IMR-90 (cell line): ENCODE data around the gene SH3TC1. TPM values are rescaled to one million over a fixed set of nuclear protein-coding genes. Genes with fewer than 3 reads are reported as not detected.

Source experiments
- ATAC-seq: fragments of 200-7000 bp; cut with Tn5 transposase; 2 replicates; pipeline ENCODE4 v1.9.1; 2020; ENCODE audit warnings: low read depth, mild to moderate bottlenecking, moderate library complexity
- BruUV-seq: library from RNA; stranded (reverse); fragments of 400-500 nt; replicated peaks from 2 replicates; lab custom pipeline; 2021; lab: Mats Ljungman, UMichigan
- CTCF ChIA-PET: fragments of 300-600 bp; formaldehyde crosslinking; extraction: SDS; loops from one replicate; lab custom pipeline; 2021; ENCODE audit warnings: antibody characterized with exemption; lab: Yijun Ruan, JAX
- POLR2A ChIA-PET: fragments of 300-600 bp; sonication (Branson Sonifier 250); formaldehyde crosslinking; loops from one replicate; lab custom pipeline; 2022; ENCODE audit warnings: antibody characterized with exemption; ENCODE audit not compliant: unreplicated experiment; lab: Charles Lee
- DNase-seq: peaks from one replicate; pipeline ENCODE4 v3.0.0; 2013
- H2AFZ ChIP-seq: replicated peaks from 2 replicates; pipeline ENCODE3; 2013; ENCODE audit warnings: low read length, mild to moderate bottlenecking; ENCODE audit not compliant: poor library complexity
- H2AK5ac ChIP-seq: 2 replicates; pipeline ENCODE4 v1.6.1; 2013; ENCODE audit warnings: low read depth, low read length, inconsistent platforms
- H2AK9ac ChIP-seq: replicated peaks from 2 replicates; pipeline ENCODE3; 2013; ENCODE audit warnings: mild to moderate bottlenecking, low read depth, low read length, moderate library complexity; ENCODE audit not compliant: poor library complexity
- H2BK120ac ChIP-seq: 2 replicates; pipeline ENCODE4 v1.6.1; 2013; ENCODE audit warnings: low read depth, low read length, inconsistent platforms
- H2BK15ac ChIP-seq: 3 replicates; pipeline ENCODE4 v1.6.1; 2013; ENCODE audit warnings: low read depth, low read length, inconsistent platforms
- H2BK20ac ChIP-seq: 2 replicates; pipeline ENCODE4 v1.6.1; 2013; ENCODE audit warnings: low read depth, mild to moderate bottlenecking, inconsistent platforms, low read length, moderate library complexity
- H2BK5ac ChIP-seq: 2 replicates; pipeline ENCODE4 v1.6.1; 2013; ENCODE audit warnings: mild to moderate bottlenecking, low read depth, low read length, inconsistent platforms; ENCODE audit not compliant: poor library complexity, severe bottlenecking
- H3K14ac ChIP-seq: replicated peaks from 2 replicates; pipeline ENCODE4 v1.6.1; 2013; ENCODE audit warnings: low read depth, low read length, inconsistent platforms
- H3K18ac ChIP-seq: 2 replicates; pipeline ENCODE4 v1.6.1; 2013; ENCODE audit warnings: low read depth, low read length, control low read depth
- H3K23ac ChIP-seq: 2 replicates; pipeline ENCODE4 v1.6.1; 2013; ENCODE audit warnings: low read depth, low read length, inconsistent platforms
- H3K27ac ChIP-seq: 2 replicates; pipeline ENCODE4 v1.5.1; 2013; ENCODE audit warnings: mild to moderate bottlenecking, control low read depth, low read length; ENCODE audit not compliant: insufficient read depth
- H3K27me3 ChIP-seq: 2 replicates; pipeline ENCODE4 v1.6.1; 2013; ENCODE audit warnings: low read length; ENCODE audit not compliant: control insufficient read depth, insufficient read depth
- H3K36me3 ChIP-seq: 2 replicates; pipeline ENCODE4 v1.6.1; 2013; ENCODE audit warnings: low read length, mixed read lengths; ENCODE audit not compliant: control insufficient read depth, insufficient read depth
- H3K4ac ChIP-seq: 2 replicates; pipeline ENCODE4 v1.6.1; 2013; ENCODE audit warnings: low read depth, low read length, inconsistent platforms
- H3K4me1 ChIP-seq: 2 replicates; pipeline ENCODE4 v1.6.1; 2013; ENCODE audit warnings: low read length, mixed read lengths; ENCODE audit not compliant: control insufficient read depth, insufficient read depth
- H3K4me2 ChIP-seq: 2 replicates; pipeline ENCODE4 v1.6.1; 2013; ENCODE audit warnings: low read depth, mild to moderate bottlenecking, control low read depth, low read length, moderate library complexity
- H3K4me3 ChIP-seq: 2 replicates; pipeline ENCODE4 v1.5.1; 2013; ENCODE audit warnings: low read depth, mild to moderate bottlenecking, control low read depth, low read length, moderate library complexity; ENCODE audit not compliant: insufficient read depth
- H3K56ac ChIP-seq: 2 replicates; pipeline ENCODE4 v1.6.1; 2013; ENCODE audit warnings: low read length, inconsistent platforms; ENCODE audit not compliant: insufficient read depth; ENCODE audit errors: extremely low read depth
- H3K79me1 ChIP-seq, 2 experiments: 2 replicates each; pipeline ENCODE4 v1.6.1; 2013; ENCODE audit warnings: low read length in 2 of 2, inconsistent platforms in 1 of 2, low read depth in 1 of 2
- H3K9ac ChIP-seq: 2 replicates; pipeline ENCODE4 v1.6.1; 2013; ENCODE audit warnings: low read depth, low read length, control low read depth
- H3K9me1 ChIP-seq: 2 replicates; pipeline ENCODE4 v1.6.1; 2013; ENCODE audit warnings: low read length, inconsistent platforms; ENCODE audit not compliant: insufficient read depth
- H3K9me3 ChIP-seq: 2 replicates; pipeline ENCODE4 v1.6.1; 2013; ENCODE audit warnings: low read length; ENCODE audit not compliant: control insufficient read depth, insufficient read depth
- H4K20me1 ChIP-seq: 2 replicates; pipeline ENCODE4 v1.6.1; 2013; ENCODE audit warnings: low read length, inconsistent platforms; ENCODE audit not compliant: insufficient read depth
- H4K5ac ChIP-seq: 2 replicates; pipeline ENCODE4 v1.6.1; 2013; ENCODE audit warnings: mild to moderate bottlenecking, low read depth, low read length, control low read depth
- H4K8ac ChIP-seq, 2 experiments: 2 replicates each; pipeline ENCODE4 v1.6.1; 2013; ENCODE audit warnings: low read depth in 2 of 2, low read length in 2 of 2, control low read depth in 1 of 2, inconsistent platforms in 1 of 2
- H4K91ac ChIP-seq: 2 replicates; pipeline ENCODE4 v1.6.1; 2013; ENCODE audit warnings: low read depth, low read length, inconsistent platforms; ENCODE audit not compliant: insufficient read depth
- BHLHE40 ChIP-seq: fragments of 150-350 bp; IDR thresholded peaks from 2 replicates; pipeline ENCODE4 v1.6.1; 2016; ENCODE audit warnings: mild to moderate bottlenecking, low read depth, low read length
- CEBPB ChIP-seq: IDR thresholded peaks from 2 replicates; pipeline ENCODE4 v1.6.1; 2012; ENCODE audit warnings: low read depth, low read length, improper control_type of control experiment
- CHD1 ChIP-seq: IDR thresholded peaks from 2 replicates; pipeline ENCODE4 v1.6.1; 2012; ENCODE audit warnings: low read depth, low read length, improper control_type of control experiment
- CTCF ChIP-seq: conservative IDR thresholded peaks from 2 replicates; pipeline ENCODE4 v1.5.1; 2012; ENCODE audit warnings: mild to moderate bottlenecking, low read depth, low read length, improper control_type of control experiment
- ELK1 ChIP-seq: fragments of 150-350 bp; IDR thresholded peaks from 2 replicates; pipeline ENCODE4 v1.6.1; 2016; ENCODE audit warnings: low read depth, mild to moderate bottlenecking, low read length, moderate library complexity, borderline replicate concordance
- FOS ChIP-seq: fragments of 150-350 bp; IDR thresholded peaks from 2 replicates; pipeline ENCODE4 v1.6.1; 2016; ENCODE audit warnings: low read depth, low read length
- MAFK ChIP-seq: IDR thresholded peaks from 2 replicates; pipeline ENCODE4 v1.6.1; 2012; ENCODE audit warnings: low read depth, low read length, improper control_type of control experiment
- MAZ ChIP-seq: IDR thresholded peaks from 2 replicates; pipeline ENCODE4 v1.6.1; 2012; ENCODE audit warnings: low read depth, mild to moderate bottlenecking, low read length, improper control_type of control experiment, moderate library complexity, borderline replicate concordance
- MXI1 ChIP-seq: IDR thresholded peaks from 2 replicates; pipeline ENCODE4 v1.6.1; 2012; ENCODE audit warnings: low read depth, mild to moderate bottlenecking, low read length, moderate library complexity, borderline replicate concordance
- NFE2L2 ChIP-seq: fragments of 150-350 bp; IDR thresholded peaks from 2 replicates; pipeline ENCODE4 v1.6.1; 2016; ENCODE audit warnings: low read depth, mild to moderate bottlenecking, low read length
- POLR2A ChIP-seq: IDR thresholded peaks from 2 replicates; pipeline ENCODE4 v1.6.1; 2012; ENCODE audit warnings: mild to moderate bottlenecking, low read depth, low read length
- RAD21 ChIP-seq: IDR thresholded peaks from 2 replicates; pipeline ENCODE4 v1.6.1; 2012; ENCODE audit warnings: low read length, improper control_type of control experiment
- RCOR1 ChIP-seq: IDR thresholded peaks from 2 replicates; pipeline ENCODE4 v1.6.1; 2012; ENCODE audit warnings: mild to moderate bottlenecking, low read length, improper control_type of control experiment; ENCODE audit not compliant: insufficient replicate concordance
- RFX5 ChIP-seq: IDR thresholded peaks from 2 replicates; pipeline ENCODE4 v1.8.0; 2012; ENCODE audit warnings: low read depth, mild to moderate bottlenecking, low read length, moderate library complexity
- SMC3 ChIP-seq: fragments of 150-350 bp; IDR thresholded peaks from 2 replicates; pipeline ENCODE4 v1.6.1; 2016; ENCODE audit warnings: low read depth, mild to moderate bottlenecking, antibody characterized with exemption, low read length, moderate library complexity
- USF2 ChIP-seq: fragments of 150-350 bp; IDR thresholded peaks from 2 replicates; pipeline ENCODE4 v1.6.1; 2017; ENCODE audit warnings: mild to moderate bottlenecking, antibody characterized with exemption, low read length, low read depth
- WGBS, 2 experiments: methylation state at CpG; one replicate each; pipeline versions ENCODE4 v1.1.5 to v1.1.7; 2013; ENCODE audit warnings: missing lambda C conversion rate in 2 of 2; ENCODE audit not compliant: insufficient read length in 1 of 2; ENCODE audit errors: extremely low coverage in 2 of 2; 5-methylcytosine and 5-hydroxymethylcytosine counted together
- dilution Hi-C: fragments of 300-500 bp; cut with HindIII; formaldehyde crosslinking; loops from one replicate; pipeline ENCODE4 v1.14.3; 2018; ENCODE audit warnings: low sequenced_read_pairs; ENCODE audit not compliant: unreplicated experiment
- in situ Hi-C: fragments of 300-500 bp; cut with MboI; formaldehyde crosslinking; loops from 3 replicates; pipeline ENCODE4 v1.14.3; 2019; ENCODE audit warnings: low sequenced_read_pairs, inconsistent platforms, mixed read lengths
- intact Hi-C: fragments of 100-400 bp; cut with micrococcal nuclease; formaldehyde crosslinking; loops from 2 replicates; pipeline ENCODE4 v1.10.0; 2022
- polyA plus RNA-seq, 3 experiments: library from polyadenylated mRNA; depleted of rRNA; stranded (reverse); fragments of >200 nt; gene quantifications; 2 replicates each; pipeline ENCODE4 v1.2.3, GENCODE V29; 2012; ENCODE audit warnings: low replicate concordance in 1 of 3
- total RNA-seq: library from RNA; depleted of rRNA; stranded (reverse); fragments of >200 nt; gene quantifications from 2 replicates; pipeline ENCODE4 v1.2.3, GENCODE V29; 2012

SH3TC1 gene
- total and polyA plus RNA-seq, 2 of the 4 experiments (the other 2 are of a cell fraction) = 1.6 to 2.2 TPM

- Histone ChIP-seq H3K4ac (no peak overlapping the region), H2AFZ (no peak overlapping the region), H2BK5ac (no peak overlapping the region), H3K56ac (no peak overlapping the region), H3K23ac (no peak overlapping the region), H2AK9ac (no peak overlapping the region), H3K14ac (no peak overlapping the region), H4K20me1 (no peaks in the 10 kb centered on the region), H4K5ac (no peak overlapping the region), H3K27ac (no peak overlapping the region), H3K9me1 (peaks cover 16% of the 10 kb centered on the region), H3K4me3 (no peak overlapping the region), H3K27me3 (no peaks in the 10 kb centered on the region; the same call in 1 of the 2 replicates), H3K4me1 (peaks cover 14% of the 10 kb centered on the region), H2BK120ac (no peak overlapping the region), H3K36me3 (no peaks in the 10 kb centered on the region), H2BK15ac (no peak overlapping the region), H3K4me2 (no peak overlapping the region), H3K18ac (no peak overlapping the region), H4K91ac (no peak overlapping the region), H4K8ac (no peak overlapping the region), H3K9ac (no peak overlapping the region), H3K79me1 (no peaks in the 10 kb centered on the region), H2AK5ac (no peak overlapping the region), H3K9me3 (no peaks in the 10 kb centered on the region), H2BK20ac (no peak overlapping the region)
- TF ChIP-seq SMC3 (no peak), CEBPB (no peak), RFX5 (no peak), CTCF (no peak), POLR2A (no peak), RAD21 (no peak), BHLHE40 (no peak), CHD1 (no peak), NFE2L2 (no peak), MXI1 (no peak), USF2 (no peak), ELK1 (no peak), MAZ (no peak), FOS (no peak), RCOR1 (no peak), MAFK (no peak)
- in situ Hi-C loops (no loop called here), intact Hi-C loops (no loop called here), dilution Hi-C loops (no loop called here)
- ChIA-PET CTCF (no interaction called here), POLR2A (no interaction called here)
- no peak for ATAC-seq
- DNase-seq = no peak
- BruUV-seq = no TSS peak
- WGBS, 2 experiments = 40% methylated on average over 1 of the region's 9 CpGs; no CpG with 5 or more reads in 1 of the 2 experiments
Observed at GRCh38 chr4:8185930-8186329, 13.2 kb upstream of the SH3TC1 start.
